ENCODE results near the gene KLHL25.

DNA sequence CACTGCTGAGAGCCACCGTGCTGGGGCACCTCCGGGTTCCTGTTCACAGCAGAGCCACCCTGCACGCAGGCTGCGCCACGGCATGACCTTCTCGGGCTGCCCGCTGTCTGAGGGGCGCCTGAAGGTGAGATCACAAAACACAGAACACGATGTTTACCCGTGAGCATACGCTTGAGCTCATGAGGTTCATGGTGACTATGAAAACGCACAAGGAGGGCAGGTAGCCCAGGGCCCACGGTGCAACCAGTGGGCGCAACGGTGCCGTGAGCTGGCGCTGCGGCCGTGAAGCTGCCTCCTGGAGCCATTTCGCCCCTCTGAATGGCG is 36.1 kb downstream of the KLHL25 start:
- TF ChIP-seq, protein P1, sequence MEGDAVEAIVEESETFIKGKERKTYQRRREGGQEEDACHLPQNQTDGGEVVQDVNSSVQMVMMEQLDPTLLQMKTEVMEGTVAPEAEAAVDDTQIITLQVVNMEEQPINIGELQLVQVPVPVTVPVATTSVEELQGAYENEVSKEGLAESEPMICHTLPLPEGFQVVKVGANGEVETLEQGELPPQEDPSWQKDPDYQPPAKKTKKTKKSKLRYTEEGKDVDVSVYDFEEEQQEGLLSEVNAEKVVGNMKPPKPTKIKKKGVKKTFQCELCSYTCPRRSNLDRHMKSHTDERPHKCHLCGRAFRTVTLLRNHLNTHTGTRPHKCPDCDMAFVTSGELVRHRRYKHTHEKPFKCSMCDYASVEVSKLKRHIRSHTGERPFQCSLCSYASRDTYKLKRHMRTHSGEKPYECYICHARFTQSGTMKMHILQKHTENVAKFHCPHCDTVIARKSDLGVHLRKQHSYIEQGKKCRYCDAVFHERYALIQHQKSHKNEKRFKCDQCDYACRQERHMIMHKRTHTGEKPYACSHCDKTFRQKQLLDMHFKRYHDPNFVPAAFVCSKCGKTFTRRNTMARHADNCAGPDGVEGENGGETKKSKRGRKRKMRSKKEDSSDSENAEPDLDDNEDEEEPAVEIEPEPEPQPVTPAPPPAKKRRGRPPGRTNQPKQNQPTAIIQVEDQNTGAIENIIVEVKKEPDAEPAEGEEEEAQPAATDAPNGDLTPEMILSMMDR (IDR thresholded peaks at IDR 0.05): no peak
- no peak for TF ChIP-seq POLR2A (IDR thresholded peaks at IDR 0.05)

Measured in esophagus squamous epithelium (tissue), 4 donors.